Body of pancreas (tissue), 4 donors: Measurements from ENCODE around the gene BCL7C. TPM values are rescaled to one million over a fixed set of nuclear protein-coding genes. Genes with fewer than 3 reads are reported as not detected.
A peak's percentile ranks its signal among the peaks of the same experiment; 100 is the strongest.
"Not testable (repeated sequence)": the region's sequence is repeated elsewhere in the genome, so short reads cannot be mapped to it uniquely, and the experiment has no call there.

Experiments used
- ATAC-seq: fragments of 150-250 bp; one replicate; pipeline ENCODE4 v1.9.1; 2016
- DNase-seq, 4 donors: peaks; one replicate each; pipeline ENCODE4 v3.0.0-alpha.2; 2019
- H3K27ac ChIP-seq, 4 donors: fragments of 200-600 bp; sonication (generic); 1 replicate in 3 of 4; 2 replicates in 1 of 4; pipeline versions ENCODE4 v1.5.1 to v1.6.1; 2016 to 2019; ENCODE audit warnings: mild to moderate bottlenecking in 1 of 4, mixed read lengths in 1 of 4, moderate library complexity in 1 of 4
- H3K27me3 ChIP-seq, 2 donors: fragments of 200-600 bp; sonication (generic); one replicate each; pipeline ENCODE4 v1.6.0; 2016; ENCODE audit warnings: mild to moderate bottlenecking in 1 of 2
- H3K36me3 ChIP-seq, 2 donors: fragments of 200-600 bp; sonication (generic); replicated peaks in 1 of 2; 2 replicates each; pipeline ENCODE4 v1.5.1; 2016; ENCODE audit warnings: low read depth in 2 of 2; ENCODE audit not compliant: insufficient read depth in 1 of 2
- H3K4me1 ChIP-seq: fragments of 200-600 bp; sonication (generic); one replicate; pipeline ENCODE4 v1.6.0; 2016
- H3K4me3 ChIP-seq, 2 donors: fragments of 200-600 bp; sonication (generic); 1 replicate in 1 of 2; 2 replicates in 1 of 2; pipeline ENCODE4 v1.5.1; 2016 to 2019
- H3K9me3 ChIP-seq, 3 donors: fragments of 200-600 bp; sonication (generic); 1 replicate in 2 of 3; 2 replicates in 1 of 3; pipeline ENCODE4 v1.5.1; 2016
- CTCF ChIP-seq, 7 experiments: fragments of 450-650 bp in 4 of 7; fragments of 200-600 bp in 3 of 7; sonication (generic) in 3 of 7; IDR thresholded peaks; one replicate each; pipeline ENCODE4 v1.5.1; 2016 to 2019; ENCODE audit warnings: antibody characterized with exemption in 7 of 7
- POLR2A ChIP-seq, 3 donors: fragments of 450-650 bp; IDR thresholded peaks; one replicate each; pipeline ENCODE4 v1.6.1; 2016; ENCODE audit warnings: antibody characterized with exemption in 3 of 3, mild to moderate bottlenecking in 2 of 3
- WGBS, 2 donors: methylation state at CpG; one replicate each; pipeline ENCODE4 v1.1.5; 2017; 5-methylcytosine and 5-hydroxymethylcytosine counted together
- intact Hi-C: fragments of 100-400 bp; cut with DNase I; formaldehyde crosslinking; loops from one replicate; pipeline ENCODE4 v1.15.1; 2023
- total RNA-seq, 2 donors: library from RNA; depleted of rRNA; stranded (reverse); fragments of >200 nt; gene quantifications; one replicate each; pipeline ENCODE4 v1.1.0, GENCODE V29; 2016

BCL7C gene
- total RNA-seq, 2 donors from 2014 or later: 19.8 to 24.1 TPM

GRCh38 chr16:30874244-30874820, 19.5 kb downstream of the BCL7C start:
- Histone ChIP-seq H3K4me1 (peaks cover 21% of the 10 kb centered on the region), H3K4me3 (peak overlapping the region; percentile 44 to 55), H3K9me3 (no peaks in the 10 kb centered on the region), H3K36me3 (no peaks in the 10 kb centered on the region), H3K27ac (peak overlapping the region; percentile 63 to 90 (median 85)), H3K27me3 (no peaks in the 10 kb centered on the region)
- intact Hi-C loops: no loop called here
- ATAC-seq (no peak), DNase-seq (no peak)
- TF ChIP-seq POLR2A (IDR thresholded peaks at IDR 0.05) (no peak), CTCF (IDR thresholded peaks at IDR 0.05) (no peak)
- WGBS, 2 donors: 21 to 23% methylated on average over 22 to 23 of the region's 23 CpGs

- peaks cover 9% of the 10 kb centered on the region for H3K4me1 ChIP-seq
- TF ChIP-seq CTCF (IDR thresholded peaks at IDR 0.05) (no peak), POLR2A (IDR thresholded peaks at IDR 0.05) (no peak)
- no peaks in the 10 kb centered on the region for H3K36me3 ChIP-seq
- ATAC-seq: no peak
- H3K27me3 ChIP-seq: no peaks in the 10 kb centered on the region
- H3K27ac ChIP-seq: no peak overlapping the region
- intact Hi-C loops: no loop called here
- no peaks in the 10 kb centered on the region for H3K9me3 ChIP-seq
- DNase-seq: no peak
- no peak overlapping the region for H3K4me3 ChIP-seq
- 87 to 93% methylated on average over 6 of the region's 6 CpGs for WGBS, 2 donors
Observed at GRCh38 chr16:30870904-30871303, 23.0 kb downstream of the BCL7C start.

DNA sequence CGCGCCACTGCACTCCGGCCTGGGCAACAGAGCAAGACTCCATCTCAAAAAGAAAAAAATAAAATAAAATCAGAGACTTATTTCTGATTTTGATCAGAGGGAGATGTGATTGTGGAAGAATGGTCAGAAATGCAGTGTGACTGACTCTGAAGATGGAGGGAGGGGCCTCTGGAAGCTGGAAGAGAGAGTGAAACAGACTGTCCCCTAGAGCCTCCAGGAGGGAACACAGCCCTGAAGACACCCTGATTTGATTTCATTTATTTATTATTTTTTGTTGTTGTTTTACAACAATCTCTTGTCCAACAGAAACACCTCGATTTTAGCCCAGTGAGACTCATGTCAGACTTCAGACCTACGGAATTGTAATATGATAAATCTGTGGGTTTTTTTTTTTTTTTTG, 26.1 kb downstream of the BCL7C start:
- H3K4me1 ChIP-seq: no peaks in the 10 kb centered on the region
- DNase-seq: no peak
- no peak overlapping the region for H3K4me3 ChIP-seq
- H3K27me3 ChIP-seq: no peaks in the 10 kb centered on the region
- 83 to 93% methylated on average over 5 of the region's 5 CpGs for WGBS, 2 donors
- no peaks in the 10 kb centered on the region for H3K36me3 ChIP-seq
- no peak overlapping the region for H3K27ac ChIP-seq
- TF ChIP-seq CTCF (IDR thresholded peaks at IDR 0.05) (no peak), POLR2A (IDR thresholded peaks at IDR 0.05) (no peak)
- intact Hi-C loops: no loop called here
- H3K9me3 ChIP-seq: no peaks in the 10 kb centered on the region
- ATAC-seq: no peak

GRCh38 chr16:30866031-30866430, 27.8 kb downstream of the BCL7C start:
- Histone ChIP-seq H3K36me3 (no peaks in the 10 kb centered on the region), H3K27me3 (no peaks in the 10 kb centered on the region), H3K4me1 (no peaks in the 10 kb centered on the region), H3K27ac (no peak overlapping the region), H3K4me3 (no peak overlapping the region), H3K9me3 (no peaks in the 10 kb centered on the region)
- DNase-seq (no peak), ATAC-seq (no peak)
- WGBS, 2 donors: 72 to 78% methylated on average over 6 of the region's 6 CpGs
- TF ChIP-seq POLR2A (IDR thresholded peaks at IDR 0.05) (no peak), CTCF (IDR thresholded peaks at IDR 0.05) (no peak)
- intact Hi-C loops: no loop called here

GRCh38 chr16:30863178-30863577, 30.7 kb downstream of the BCL7C start:
- DNase-seq, H3K36me3 ChIP-seq, H3K27ac ChIP-seq, H3K27me3 ChIP-seq, H3K4me3 ChIP-seq, H3K9me3 ChIP-seq, ATAC-seq, intact Hi-C loops, H3K4me1 ChIP-seq: not testable (repeated sequence)
- WGBS, 2 donors: 86 to 89% methylated on average over 3 of the region's 3 CpGs

- H3K9me3 ChIP-seq, H3K4me1 ChIP-seq, ATAC-seq, DNase-seq, H3K36me3 ChIP-seq, intact Hi-C loops, H3K27me3 ChIP-seq, H3K27ac ChIP-seq, H3K4me3 ChIP-seq: not testable (repeated sequence)
- WGBS, 2 donors: 75 to 87% methylated on average over 7 of the region's 7 CpGs
Observed at GRCh38 chr16:30860729-30861128, 33.1 kb downstream of the BCL7C start.
